IMR-90 (cell line): ENCODE data around the gene VAMP5. TPM values are rescaled to one million over a fixed set of nuclear protein-coding genes. Genes with fewer than 3 reads are reported as not detected.

ENCODE experiments used
- ATAC-seq: fragments of 200-7000 bp; cut with Tn5 transposase; 2 replicates; pipeline ENCODE4 v1.9.1; 2020; ENCODE audit warnings: low read depth, mild to moderate bottlenecking, moderate library complexity
- BruUV-seq: library from RNA; stranded (reverse); fragments of 400-500 nt; replicated peaks from 2 replicates; lab custom pipeline; 2021; lab: Mats Ljungman, UMichigan
- CTCF ChIA-PET: fragments of 300-600 bp; formaldehyde crosslinking; extraction: SDS; loops from one replicate; lab custom pipeline; 2021; ENCODE audit warnings: antibody characterized with exemption; lab: Yijun Ruan, JAX
- POLR2A ChIA-PET: fragments of 300-600 bp; sonication (Branson Sonifier 250); formaldehyde crosslinking; loops from one replicate; lab custom pipeline; 2022; ENCODE audit warnings: antibody characterized with exemption; ENCODE audit not compliant: unreplicated experiment; lab: Charles Lee
- DNase-seq: peaks from one replicate; pipeline ENCODE4 v3.0.0; 2013
- H2AFZ ChIP-seq: replicated peaks from 2 replicates; pipeline ENCODE3; 2013; ENCODE audit warnings: low read length, mild to moderate bottlenecking; ENCODE audit not compliant: poor library complexity
- H2AK5ac ChIP-seq: 2 replicates; pipeline ENCODE4 v1.6.1; 2013; ENCODE audit warnings: low read depth, low read length, inconsistent platforms
- H2AK9ac ChIP-seq: replicated peaks from 2 replicates; pipeline ENCODE3; 2013; ENCODE audit warnings: mild to moderate bottlenecking, low read depth, low read length, moderate library complexity; ENCODE audit not compliant: poor library complexity
- H2BK120ac ChIP-seq: 2 replicates; pipeline ENCODE4 v1.6.1; 2013; ENCODE audit warnings: low read depth, low read length, inconsistent platforms
- H2BK15ac ChIP-seq: 3 replicates; pipeline ENCODE4 v1.6.1; 2013; ENCODE audit warnings: low read depth, low read length, inconsistent platforms
- H2BK20ac ChIP-seq: 2 replicates; pipeline ENCODE4 v1.6.1; 2013; ENCODE audit warnings: low read depth, mild to moderate bottlenecking, inconsistent platforms, low read length, moderate library complexity
- H2BK5ac ChIP-seq: 2 replicates; pipeline ENCODE4 v1.6.1; 2013; ENCODE audit warnings: mild to moderate bottlenecking, low read depth, low read length, inconsistent platforms; ENCODE audit not compliant: poor library complexity, severe bottlenecking
- H3K14ac ChIP-seq: replicated peaks from 2 replicates; pipeline ENCODE4 v1.6.1; 2013; ENCODE audit warnings: low read depth, low read length, inconsistent platforms
- H3K18ac ChIP-seq: 2 replicates; pipeline ENCODE4 v1.6.1; 2013; ENCODE audit warnings: low read depth, low read length, control low read depth
- H3K23ac ChIP-seq: 2 replicates; pipeline ENCODE4 v1.6.1; 2013; ENCODE audit warnings: low read depth, low read length, inconsistent platforms
- H3K27ac ChIP-seq: 2 replicates; pipeline ENCODE4 v1.5.1; 2013; ENCODE audit warnings: mild to moderate bottlenecking, control low read depth, low read length; ENCODE audit not compliant: insufficient read depth
- H3K27me3 ChIP-seq: 2 replicates; pipeline ENCODE4 v1.6.1; 2013; ENCODE audit warnings: low read length; ENCODE audit not compliant: control insufficient read depth, insufficient read depth
- H3K36me3 ChIP-seq: 2 replicates; pipeline ENCODE4 v1.6.1; 2013; ENCODE audit warnings: low read length, mixed read lengths; ENCODE audit not compliant: control insufficient read depth, insufficient read depth
- H3K4ac ChIP-seq: 2 replicates; pipeline ENCODE4 v1.6.1; 2013; ENCODE audit warnings: low read depth, low read length, inconsistent platforms
- H3K4me1 ChIP-seq: 2 replicates; pipeline ENCODE4 v1.6.1; 2013; ENCODE audit warnings: low read length, mixed read lengths; ENCODE audit not compliant: control insufficient read depth, insufficient read depth
- H3K4me2 ChIP-seq: 2 replicates; pipeline ENCODE4 v1.6.1; 2013; ENCODE audit warnings: low read depth, mild to moderate bottlenecking, control low read depth, low read length, moderate library complexity
- H3K4me3 ChIP-seq: 2 replicates; pipeline ENCODE4 v1.5.1; 2013; ENCODE audit warnings: low read depth, mild to moderate bottlenecking, control low read depth, low read length, moderate library complexity; ENCODE audit not compliant: insufficient read depth
- H3K56ac ChIP-seq: 2 replicates; pipeline ENCODE4 v1.6.1; 2013; ENCODE audit warnings: low read length, inconsistent platforms; ENCODE audit not compliant: insufficient read depth; ENCODE audit errors: extremely low read depth
- H3K79me1 ChIP-seq, 2 experiments: 2 replicates each; pipeline ENCODE4 v1.6.1; 2013; ENCODE audit warnings: low read length in 2 of 2, inconsistent platforms in 1 of 2, low read depth in 1 of 2
- H3K9ac ChIP-seq: 2 replicates; pipeline ENCODE4 v1.6.1; 2013; ENCODE audit warnings: low read depth, low read length, control low read depth
- H3K9me1 ChIP-seq: 2 replicates; pipeline ENCODE4 v1.6.1; 2013; ENCODE audit warnings: low read length, inconsistent platforms; ENCODE audit not compliant: insufficient read depth
- H3K9me3 ChIP-seq: 2 replicates; pipeline ENCODE4 v1.6.1; 2013; ENCODE audit warnings: low read length; ENCODE audit not compliant: control insufficient read depth, insufficient read depth
- H4K20me1 ChIP-seq: 2 replicates; pipeline ENCODE4 v1.6.1; 2013; ENCODE audit warnings: low read length, inconsistent platforms; ENCODE audit not compliant: insufficient read depth
- H4K5ac ChIP-seq: 2 replicates; pipeline ENCODE4 v1.6.1; 2013; ENCODE audit warnings: mild to moderate bottlenecking, low read depth, low read length, control low read depth
- H4K8ac ChIP-seq, 2 experiments: 2 replicates each; pipeline ENCODE4 v1.6.1; 2013; ENCODE audit warnings: low read depth in 2 of 2, low read length in 2 of 2, control low read depth in 1 of 2, inconsistent platforms in 1 of 2
- H4K91ac ChIP-seq: 2 replicates; pipeline ENCODE4 v1.6.1; 2013; ENCODE audit warnings: low read depth, low read length, inconsistent platforms; ENCODE audit not compliant: insufficient read depth
- BHLHE40 ChIP-seq: fragments of 150-350 bp; IDR thresholded peaks from 2 replicates; pipeline ENCODE4 v1.6.1; 2016; ENCODE audit warnings: mild to moderate bottlenecking, low read depth, low read length
- CTCF ChIP-seq: conservative IDR thresholded peaks from 2 replicates; pipeline ENCODE4 v1.5.1; 2012; ENCODE audit warnings: mild to moderate bottlenecking, low read depth, low read length, improper control_type of control experiment
- WGBS, 2 experiments: methylation state at CpG; one replicate each; pipeline versions ENCODE4 v1.1.5 to v1.1.7; 2013; ENCODE audit warnings: missing lambda C conversion rate in 2 of 2; ENCODE audit not compliant: insufficient read length in 1 of 2; ENCODE audit errors: extremely low coverage in 2 of 2; 5-methylcytosine and 5-hydroxymethylcytosine counted together
- dilution Hi-C: fragments of 300-500 bp; cut with HindIII; formaldehyde crosslinking; loops from one replicate; pipeline ENCODE4 v1.14.3; 2018; ENCODE audit warnings: low sequenced_read_pairs; ENCODE audit not compliant: unreplicated experiment
- in situ Hi-C: fragments of 300-500 bp; cut with MboI; formaldehyde crosslinking; loops from 3 replicates; pipeline ENCODE4 v1.14.3; 2019; ENCODE audit warnings: low sequenced_read_pairs, inconsistent platforms, mixed read lengths
- intact Hi-C: fragments of 100-400 bp; cut with micrococcal nuclease; formaldehyde crosslinking; loops from 2 replicates; pipeline ENCODE4 v1.10.0; 2022
- polyA plus RNA-seq, 3 experiments: library from polyadenylated mRNA; depleted of rRNA; stranded (reverse); fragments of >200 nt; gene quantifications; 2 replicates each; pipeline ENCODE4 v1.2.3, GENCODE V29; 2012; ENCODE audit warnings: low replicate concordance in 1 of 3
- total RNA-seq: library from RNA; depleted of rRNA; stranded (reverse); fragments of >200 nt; gene quantifications from 2 replicates; pipeline ENCODE4 v1.2.3, GENCODE V29; 2012

The VAMP5 gene
- total and polyA plus RNA-seq, 2 of the 4 experiments (the other 2 are of a cell fraction): 13.8 to 103 TPM

- Histone ChIP-seq H2BK20ac (no peak overlapping the region), H2AFZ (no peak overlapping the region), H2BK15ac (no peak overlapping the region), H2BK120ac (peak overlapping the region; percentile 31; the same call in 1 of the 2 replicates), H4K20me1 (peaks cover 62% of the 10 kb centered on the region), H2AK9ac (peak overlapping the region; percentile 100), H3K9me3 (no peaks in the 10 kb centered on the region), H4K91ac (no peak overlapping the region), H2BK5ac (peak overlapping the region; percentile 91), H3K4ac (peak overlapping the region; percentile 93), H3K14ac (peak overlapping the region; percentile 97), H3K27me3 (no peaks in the 10 kb centered on the region), H3K23ac (peak overlapping the region; percentile 96), H3K36me3 (peaks cover 26% of the 10 kb centered on the region), H4K5ac (peak overlapping the region; percentile 28; the same call in 1 of the 2 replicates), H3K9ac (peak overlapping the region; percentile 97), H3K56ac (peak overlapping the region; percentile 83), H3K9me1 (peaks cover 8% of the 10 kb centered on the region; the same call in 1 of the 2 replicates), H2AK5ac (no peak overlapping the region), H3K4me1 (peaks cover 10% of the 10 kb centered on the region), H3K4me3 (peak overlapping the region; percentile 78), H4K8ac (peak overlapping the region in 1 of 2 experiments; percentile 62; a peak in 1 of 4 replicates), H3K18ac (peak overlapping the region; percentile 21; the same call in 1 of the 2 replicates), H3K79me1 (peaks cover 20 to 49% of the 10 kb centered on the region in 2 experiments), H3K4me2 (peak overlapping the region; percentile 70), H3K27ac (peak overlapping the region; percentile 92)
- 0% methylated on average over 3 of the region's 11 CpGs; no CpG with 5 or more reads in 1 of the 2 experiments for WGBS, 2 experiments
- DNase-seq: peak; percentile 32
- in situ Hi-C loops: no loop called here
- CTCF ChIA-PET: interaction anchor here (1.5 to 2.4 kb wide), 2 partner anchors 111 to 120 kb away, joined by 3 to 7 read pairs; no protein-coding TSS in a partner anchor
- TF ChIP-seq BHLHE40 (peak; percentile 27; the same call in 1 of the 2 replicates), CTCF (no peak)
- POLR2A ChIA-PET: interaction anchor here (0.6 to 3.6 kb wide), 11 partner anchors 10 to 220 kb away, joined by 3 to 42 read pairs (median 6); no protein-coding TSS in a partner anchor
- intact Hi-C loops: no loop called here
- no TSS peak for BruUV-seq
- no peak for ATAC-seq
- dilution Hi-C loops: no loop called here
Observed at GRCh38 chr2:85540133-85540648, 44.0 kb upstream of the VAMP5 start.
